ENCODE results near the gene MAN2C1. TPM values are rescaled to one million over a fixed set of nuclear protein-coding genes. Genes with fewer than 3 reads are reported as not detected.
"Not testable (repeated sequence)": the region's sequence is repeated elsewhere in the genome, so short reads cannot be mapped to it uniquely, and the experiment has no call there.

MAN2C1 gene
- total and polyA plus RNA-seq, 12 donors = 86.7 to 371 (median 108) TPM

DNA sequence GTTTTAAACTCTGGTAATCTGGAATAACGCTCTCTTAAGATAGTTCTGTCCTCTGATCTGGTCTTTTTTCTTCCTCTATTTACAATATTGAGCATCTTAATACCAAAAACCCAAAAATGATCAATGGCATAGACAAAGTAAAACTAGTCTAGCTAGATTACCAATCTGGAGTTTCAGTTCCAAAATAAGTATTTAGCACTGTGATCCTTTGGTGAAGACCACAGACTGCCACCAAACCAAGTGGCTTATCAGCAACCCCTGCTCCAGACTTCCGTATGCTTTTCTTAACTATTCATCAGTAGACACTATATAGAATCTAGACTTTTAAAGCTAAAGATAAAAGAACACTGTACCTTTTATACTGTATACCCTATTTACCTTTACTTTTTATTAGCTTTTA, 35.5 kb upstream of the MAN2C1 start:
- intact Hi-C loops (cut with DNase I) = no loop called here
- DNase-seq = no peak
- WGBS, 2 donors = 88 to 91% methylated on average over 2 of the region's 2 CpGs
- Histone ChIP-seq H3K9me3 (no peaks in the 10 kb centered on the region), H3K36me3 (peaks cover 0 to 100% (median 65%) of the 10 kb centered on the region in 9 donors), H3K4me3 (no peak overlapping the region), H3K27me3 (no peaks in the 10 kb centered on the region), H3K4me1 (no peaks in the 10 kb centered on the region), H3K27ac (no peak overlapping the region)
- TF ChIP-seq, protein P1, sequence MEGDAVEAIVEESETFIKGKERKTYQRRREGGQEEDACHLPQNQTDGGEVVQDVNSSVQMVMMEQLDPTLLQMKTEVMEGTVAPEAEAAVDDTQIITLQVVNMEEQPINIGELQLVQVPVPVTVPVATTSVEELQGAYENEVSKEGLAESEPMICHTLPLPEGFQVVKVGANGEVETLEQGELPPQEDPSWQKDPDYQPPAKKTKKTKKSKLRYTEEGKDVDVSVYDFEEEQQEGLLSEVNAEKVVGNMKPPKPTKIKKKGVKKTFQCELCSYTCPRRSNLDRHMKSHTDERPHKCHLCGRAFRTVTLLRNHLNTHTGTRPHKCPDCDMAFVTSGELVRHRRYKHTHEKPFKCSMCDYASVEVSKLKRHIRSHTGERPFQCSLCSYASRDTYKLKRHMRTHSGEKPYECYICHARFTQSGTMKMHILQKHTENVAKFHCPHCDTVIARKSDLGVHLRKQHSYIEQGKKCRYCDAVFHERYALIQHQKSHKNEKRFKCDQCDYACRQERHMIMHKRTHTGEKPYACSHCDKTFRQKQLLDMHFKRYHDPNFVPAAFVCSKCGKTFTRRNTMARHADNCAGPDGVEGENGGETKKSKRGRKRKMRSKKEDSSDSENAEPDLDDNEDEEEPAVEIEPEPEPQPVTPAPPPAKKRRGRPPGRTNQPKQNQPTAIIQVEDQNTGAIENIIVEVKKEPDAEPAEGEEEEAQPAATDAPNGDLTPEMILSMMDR (IDR thresholded peaks at IDR 0.05) = no peak
- no peak for ATAC-seq

DNA sequence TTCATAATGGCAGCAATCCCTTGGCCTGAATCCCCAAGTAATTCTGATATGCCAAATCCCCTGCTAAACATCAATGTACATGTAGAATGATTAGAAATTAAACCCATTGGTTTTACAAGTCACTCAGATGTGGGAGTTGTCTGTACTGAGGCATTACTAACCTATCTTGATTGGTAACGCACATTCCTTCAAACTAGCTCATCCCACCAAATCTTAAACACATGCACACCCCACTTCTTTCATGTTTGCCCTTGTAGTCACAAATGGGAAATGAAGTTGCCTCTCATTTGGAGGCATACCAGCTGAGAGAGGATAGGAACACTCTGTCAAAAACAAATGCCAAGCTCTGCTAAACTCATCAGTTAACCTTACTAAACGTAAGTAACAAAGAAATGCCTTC, 29.1 kb upstream of the MAN2C1 start:
- H3K4me3 ChIP-seq = no peak overlapping the region
- H3K36me3 ChIP-seq = peaks cover 0 to 100% (median 62%) of the 10 kb centered on the region in 9 donors
- TF ChIP-seq, protein P1 (IDR thresholded peaks at IDR 0.05) = no peak
- H3K4me1 ChIP-seq = no peaks in the 10 kb centered on the region
- intact Hi-C loops (cut with DNase I) = no loop called here
- DNase-seq = no peak
- ATAC-seq = no peak
- 73 to 74% methylated on average over 2 of the region's 2 CpGs for WGBS, 2 donors
- no peaks in the 10 kb centered on the region for H3K9me3 ChIP-seq
- H3K27me3 ChIP-seq = no peaks in the 10 kb centered on the region
- no peak overlapping the region for H3K27ac ChIP-seq

DNA sequence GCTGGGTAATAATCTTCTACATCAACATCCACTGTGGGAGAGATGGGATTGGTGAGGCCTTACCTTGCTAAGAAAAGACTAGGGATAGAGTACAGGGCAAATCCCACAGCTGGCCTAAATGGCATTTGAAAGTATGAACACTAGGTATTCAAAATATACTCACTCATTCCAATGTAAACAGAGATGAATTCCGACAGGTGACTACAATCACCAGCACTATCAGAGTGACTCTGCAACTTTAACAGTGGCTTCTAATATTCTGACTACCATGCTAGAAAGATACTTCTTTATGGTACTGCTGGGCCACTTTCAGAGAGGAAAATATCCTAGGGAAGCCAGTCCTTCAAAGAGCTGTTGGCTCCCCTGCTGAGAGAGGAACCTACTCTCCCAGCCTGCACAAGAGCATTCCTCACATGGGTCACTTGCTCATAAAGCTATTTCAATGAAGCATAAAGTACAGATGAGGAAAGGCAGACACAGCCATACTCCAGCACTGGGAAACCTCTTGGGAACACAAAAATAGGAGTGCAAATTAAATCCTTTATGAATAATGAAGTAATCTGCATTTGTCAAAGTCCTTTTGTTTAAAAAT, 21.5 kb upstream of the MAN2C1 start:
- Histone ChIP-seq H3K27ac (no peak overlapping the region), H3K4me3 (no peak overlapping the region), H3K9me3 (no peaks in the 10 kb centered on the region), H3K36me3 (peaks cover 0 to 100% (median 59%) of the 10 kb centered on the region in 9 donors), H3K27me3 (no peaks in the 10 kb centered on the region), H3K4me1 (peaks cover 0 to 9% (median 0%) of the 10 kb centered on the region in 9 donors)
- 92 to 94% methylated on average over 1 of the region's 1 CpG for WGBS, 2 donors
- ATAC-seq (no peak), DNase-seq (no peak)
- intact Hi-C loops (cut with DNase I) = loop anchor here in 1 of 10 donors (10.0 kb wide), 1 partner anchor 65 kb away; no protein-coding TSS in a partner anchor
- TF ChIP-seq, protein P1 (IDR thresholded peaks at IDR 0.05) = no peak

DNA sequence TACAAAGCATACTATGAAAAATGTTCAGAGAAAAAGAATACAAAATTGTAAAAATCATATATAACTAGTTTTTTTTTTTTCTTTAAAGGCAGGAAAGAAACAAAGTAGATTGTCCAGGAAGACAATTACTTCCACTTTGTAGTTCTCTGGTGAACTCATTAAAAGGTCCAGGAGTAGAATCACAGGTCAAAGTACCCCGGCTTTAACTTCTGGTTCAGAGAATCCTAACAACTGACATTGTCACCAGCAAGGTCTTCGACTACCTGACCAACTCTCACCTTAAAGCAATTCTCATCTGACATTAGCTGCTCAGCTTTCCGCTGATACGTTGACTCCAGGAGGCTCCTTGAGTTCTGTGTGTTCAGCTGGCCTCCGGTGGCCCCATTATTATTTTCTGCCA, 15.6 kb upstream of the MAN2C1 start:
- H3K4me1 ChIP-seq, H3K27ac ChIP-seq, H3K4me3 ChIP-seq, H3K9me3 ChIP-seq, ATAC-seq, DNase-seq, H3K27me3 ChIP-seq: not testable (repeated sequence)
- intact Hi-C loops (cut with DNase I) = loop anchor here in 1 of 10 donors (10.0 kb wide), 1 partner anchor 59 kb away; no protein-coding TSS in a partner anchor
- 92 to 95% methylated on average over 5 of the region's 5 CpGs for WGBS, 2 donors
- peaks cover 0 to 100% (median 64%) of the 10 kb centered on the region in 9 donors for H3K36me3 ChIP-seq

DNA sequence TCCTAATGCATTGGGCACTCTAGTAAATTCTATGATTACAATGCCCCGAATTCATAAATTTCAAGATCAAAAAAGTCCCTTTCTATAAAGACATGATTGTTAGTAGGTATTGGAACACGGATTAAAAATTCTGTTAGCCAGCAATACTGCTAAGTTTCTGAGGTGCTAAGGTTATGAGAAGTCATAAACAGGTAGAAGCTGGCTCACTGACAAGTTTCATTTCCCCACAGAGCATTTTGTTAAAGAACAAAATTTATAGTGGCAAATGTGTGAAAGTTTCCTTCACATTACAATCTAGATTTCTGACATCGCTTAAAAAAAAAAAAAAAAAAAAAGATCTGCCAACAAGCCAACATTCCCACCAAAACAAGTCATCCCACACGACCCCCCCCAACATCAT, 12.4 kb upstream of the MAN2C1 start:
- Histone ChIP-seq H3K4me3 (no peak overlapping the region), H3K4me1 (no peaks in the 10 kb centered on the region), H3K27ac (no peak overlapping the region), H3K27me3 (no peaks in the 10 kb centered on the region), H3K9me3 (no peaks in the 10 kb centered on the region), H3K36me3 (peaks cover 0 to 100% (median 55%) of the 10 kb centered on the region in 9 donors)
- DNase-seq (no peak), ATAC-seq (no peak)
- TF ChIP-seq, protein P1 (IDR thresholded peaks at IDR 0.05) = no peak
- 90 to 93% methylated on average over 4 of the region's 4 CpGs for WGBS, 2 donors
- intact Hi-C loops (cut with DNase I) = loop anchor here in 1 of 10 donors (10.0 kb wide), 1 partner anchor 56 kb away; no protein-coding TSS in a partner anchor
